Muscle layer of duodenum (tissue), 2 donors: ENCODE data around the gene PRKCQ.
A peak's percentile ranks its signal among the peaks of the same experiment; 100 is the strongest.

ENCODE experiments used
- H3K27ac ChIP-seq: one replicate; pipeline ENCODE4 v1.7.0; 2013; ENCODE audit warnings: mild to moderate bottlenecking, low read length
- H3K27me3 ChIP-seq: one replicate; pipeline ENCODE4 v1.7.0; 2013; ENCODE audit warnings: low read depth, mild to moderate bottlenecking, control low read depth, low read length
- H3K36me3 ChIP-seq, 2 donors: one replicate each; pipeline ENCODE4 v1.7.0; 2013; ENCODE audit warnings: low read length in 2 of 2, control low read depth in 1 of 2, mild to moderate bottlenecking in 1 of 2; ENCODE audit not compliant: insufficient read depth in 2 of 2, control insufficient read depth in 1 of 2
- H3K4me1 ChIP-seq, 2 donors: one replicate each; pipeline ENCODE4 v1.7.0; 2013; ENCODE audit warnings: low read length in 2 of 2, mild to moderate bottlenecking in 2 of 2, control low read depth in 1 of 2, moderate library complexity in 1 of 2; ENCODE audit not compliant: insufficient read depth in 2 of 2, control insufficient read depth in 1 of 2
- H3K4me3 ChIP-seq, 2 donors: one replicate each; pipeline ENCODE4 v1.7.0; 2013; ENCODE audit warnings: low read length in 2 of 2, low read depth in 1 of 2, mild to moderate bottlenecking in 1 of 2
- H3K9me3 ChIP-seq, 2 donors: one replicate each; pipeline ENCODE4 v1.7.0; 2013; ENCODE audit warnings: low read length in 2 of 2, control low read depth in 1 of 2, mild to moderate bottlenecking in 1 of 2; ENCODE audit not compliant: control insufficient read depth in 1 of 2
- donor health status: healthy.

Gene PRKCQ

DNA sequence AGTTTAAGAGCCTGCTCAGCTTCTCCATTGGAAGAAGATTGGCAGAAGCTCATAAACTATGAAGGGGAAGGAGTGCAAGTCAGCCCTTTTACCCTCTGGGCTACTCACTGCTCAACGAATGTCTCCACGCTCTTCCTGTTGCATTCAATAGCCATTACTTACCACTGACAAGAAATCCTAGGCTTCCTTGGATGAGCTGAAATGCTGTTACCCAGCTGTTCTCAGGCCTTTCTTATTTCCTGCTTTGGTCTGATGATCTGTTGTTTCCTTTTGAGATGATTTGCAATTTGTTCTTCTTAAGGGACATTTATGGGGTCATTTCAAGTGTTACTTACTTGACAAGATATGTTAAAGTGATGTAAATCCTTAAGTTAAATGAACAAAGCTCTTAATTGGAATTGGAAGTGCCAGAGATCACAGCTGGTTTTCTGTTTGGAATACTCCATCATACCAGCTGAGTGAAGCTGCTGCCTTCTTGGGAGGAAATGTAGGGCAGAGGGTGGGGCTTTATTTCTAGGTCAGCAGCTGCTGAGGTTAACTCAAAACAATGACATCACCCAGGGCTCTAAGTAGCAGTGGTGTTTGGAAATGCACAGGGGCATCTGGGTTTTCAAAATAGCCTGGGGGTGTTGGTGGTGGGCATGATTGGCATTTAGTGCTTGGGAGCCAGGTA is 170.0 kb downstream of the PRKCQ start:
- no peak overlapping the region for H3K4me3 ChIP-seq
- no peaks in the 10 kb centered on the region for H3K36me3 ChIP-seq
- peaks cover 0 to 7% of the 10 kb centered on the region in 2 donors for H3K4me1 ChIP-seq
- H3K9me3 ChIP-seq = no peaks in the 10 kb centered on the region
- peak overlapping the region; percentile 72 for H3K27ac ChIP-seq
- no peaks in the 10 kb centered on the region for H3K27me3 ChIP-seq

DNA sequence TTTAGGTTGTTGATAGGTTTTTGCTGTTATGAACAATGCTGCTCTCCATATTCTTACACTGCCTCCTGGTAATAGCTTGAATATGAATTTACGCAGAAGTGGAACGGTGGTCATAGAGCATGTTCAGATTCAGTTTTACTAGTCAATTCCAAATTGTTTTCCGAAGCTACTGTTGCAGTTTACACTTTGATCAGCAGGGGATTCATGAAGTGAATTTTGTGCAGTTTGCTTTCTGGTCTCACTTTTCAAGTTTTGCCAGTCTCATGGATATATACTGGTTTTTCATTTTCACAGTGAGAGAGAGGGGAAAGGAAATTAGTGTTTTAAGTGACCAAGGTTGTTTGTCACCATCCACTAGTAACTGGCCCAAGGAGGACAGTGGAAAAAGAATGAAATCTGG is 171.3 kb downstream of the PRKCQ start:
- H3K4me1 ChIP-seq = peaks cover 0 to 7% of the 10 kb centered on the region in 2 donors
- H3K27me3 ChIP-seq = no peaks in the 10 kb centered on the region
- H3K27ac ChIP-seq = no peak overlapping the region
- no peaks in the 10 kb centered on the region for H3K9me3 ChIP-seq
- H3K36me3 ChIP-seq = no peaks in the 10 kb centered on the region
- H3K4me3 ChIP-seq = no peak overlapping the region

DNA sequence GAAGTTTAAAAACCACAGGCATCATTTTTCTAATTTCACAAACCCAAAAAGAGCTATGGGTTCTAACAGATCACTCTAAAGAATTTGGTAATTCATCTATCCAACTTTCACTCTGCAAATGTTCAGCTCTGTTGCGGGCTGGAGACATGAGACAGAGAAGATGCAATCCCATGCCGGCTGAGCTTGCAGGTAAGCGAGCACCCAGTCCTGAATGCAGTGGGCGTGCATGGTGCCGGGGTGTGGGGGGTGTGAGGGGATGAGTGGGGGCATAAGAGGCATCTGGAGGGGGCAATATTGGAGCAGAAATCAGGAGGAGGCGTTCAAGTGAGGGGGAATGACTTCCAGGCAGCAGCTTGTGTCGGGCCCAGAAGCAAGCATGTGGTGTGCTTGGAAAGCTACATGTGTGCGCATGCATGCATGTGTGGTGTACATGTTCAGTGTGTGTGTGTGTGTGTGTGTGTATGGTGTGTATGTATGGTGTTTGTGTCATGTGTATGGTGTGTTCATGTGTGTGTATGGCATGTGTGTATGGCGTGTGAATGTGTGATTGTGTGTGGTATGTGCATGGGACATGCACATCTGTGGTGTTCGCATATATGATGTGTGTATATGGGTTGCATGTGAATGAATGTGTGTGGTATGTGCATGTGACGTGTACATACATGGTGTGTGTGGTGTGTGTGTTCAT is 172.9 kb downstream of the PRKCQ start:
- H3K9me3 ChIP-seq = no peaks in the 10 kb centered on the region
- no peak overlapping the region for H3K4me3 ChIP-seq
- no peak overlapping the region for H3K27ac ChIP-seq
- H3K4me1 ChIP-seq = peaks cover 0 to 7% of the 10 kb centered on the region in 2 donors
- H3K36me3 ChIP-seq = no peaks in the 10 kb centered on the region
- no peaks in the 10 kb centered on the region for H3K27me3 ChIP-seq

DNA sequence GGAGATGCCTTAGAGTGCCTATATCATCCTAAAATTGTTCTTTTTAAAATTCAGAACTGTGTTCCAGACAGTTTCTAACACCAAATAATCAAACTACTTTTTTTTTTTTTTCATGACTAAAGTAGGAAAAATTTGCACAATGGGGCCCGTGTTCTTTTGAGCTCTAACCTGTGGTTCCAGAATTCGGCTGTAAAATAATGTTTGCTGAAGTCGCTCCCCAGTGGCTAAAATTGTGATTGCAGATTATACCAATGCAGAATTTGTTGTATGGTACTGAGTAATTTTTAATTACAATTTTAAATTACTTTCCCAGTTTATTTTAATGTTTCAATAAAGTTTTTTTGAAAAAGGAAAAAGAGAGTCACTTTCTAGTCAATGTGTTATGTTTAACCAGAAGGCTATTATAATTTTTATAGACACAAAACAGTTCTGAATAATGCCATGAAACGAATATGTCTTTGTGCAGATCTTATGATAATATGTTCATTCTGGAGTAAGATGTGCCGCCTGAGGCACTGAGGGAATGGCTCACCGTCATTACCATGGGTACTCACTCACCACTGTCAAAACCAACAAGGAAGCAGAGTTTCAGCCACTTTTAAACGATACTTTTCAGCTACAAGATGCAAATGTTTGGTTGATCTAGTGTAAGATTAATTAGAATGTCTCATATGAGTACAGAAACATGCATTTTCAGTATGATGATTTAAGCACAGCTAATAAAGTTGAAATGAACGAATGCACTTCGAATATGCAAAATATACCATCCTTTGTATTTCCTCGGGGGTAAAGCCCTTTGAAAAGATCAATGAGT is 173.6 kb downstream of the PRKCQ start:
- H3K27me3 ChIP-seq = no peaks in the 10 kb centered on the region
- peaks cover 0 to 9% of the 10 kb centered on the region in 2 donors for H3K4me1 ChIP-seq
- H3K4me3 ChIP-seq = no peak overlapping the region
- no peaks in the 10 kb centered on the region for H3K9me3 ChIP-seq
- H3K36me3 ChIP-seq = no peaks in the 10 kb centered on the region
- no peak overlapping the region for H3K27ac ChIP-seq

DNA sequence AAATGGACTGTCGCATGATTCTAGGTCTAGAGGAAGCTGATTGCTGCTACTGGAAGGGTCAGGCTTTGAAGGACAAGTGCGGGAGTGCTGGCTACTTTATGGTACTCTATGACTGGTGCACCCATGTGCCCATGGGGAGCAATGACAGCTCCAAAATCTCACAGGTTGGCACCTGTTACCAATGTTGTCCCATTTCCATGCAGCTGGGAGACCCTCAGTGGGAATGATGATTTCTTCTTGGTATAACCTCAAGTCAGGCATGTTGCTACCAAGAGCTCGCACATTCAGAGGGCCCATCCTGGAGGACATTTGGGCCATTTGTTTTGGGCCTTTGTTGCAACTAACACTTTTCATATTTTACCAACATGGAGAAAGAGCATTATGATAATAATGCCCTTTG is 174.4 kb downstream of the PRKCQ start:
- Histone ChIP-seq H3K9me3 (no peaks in the 10 kb centered on the region), H3K27me3 (no peaks in the 10 kb centered on the region), H3K27ac (no peak overlapping the region), H3K4me1 (peaks cover 0 to 14% of the 10 kb centered on the region in 2 donors), H3K36me3 (no peaks in the 10 kb centered on the region), H3K4me3 (no peak overlapping the region)

DNA sequence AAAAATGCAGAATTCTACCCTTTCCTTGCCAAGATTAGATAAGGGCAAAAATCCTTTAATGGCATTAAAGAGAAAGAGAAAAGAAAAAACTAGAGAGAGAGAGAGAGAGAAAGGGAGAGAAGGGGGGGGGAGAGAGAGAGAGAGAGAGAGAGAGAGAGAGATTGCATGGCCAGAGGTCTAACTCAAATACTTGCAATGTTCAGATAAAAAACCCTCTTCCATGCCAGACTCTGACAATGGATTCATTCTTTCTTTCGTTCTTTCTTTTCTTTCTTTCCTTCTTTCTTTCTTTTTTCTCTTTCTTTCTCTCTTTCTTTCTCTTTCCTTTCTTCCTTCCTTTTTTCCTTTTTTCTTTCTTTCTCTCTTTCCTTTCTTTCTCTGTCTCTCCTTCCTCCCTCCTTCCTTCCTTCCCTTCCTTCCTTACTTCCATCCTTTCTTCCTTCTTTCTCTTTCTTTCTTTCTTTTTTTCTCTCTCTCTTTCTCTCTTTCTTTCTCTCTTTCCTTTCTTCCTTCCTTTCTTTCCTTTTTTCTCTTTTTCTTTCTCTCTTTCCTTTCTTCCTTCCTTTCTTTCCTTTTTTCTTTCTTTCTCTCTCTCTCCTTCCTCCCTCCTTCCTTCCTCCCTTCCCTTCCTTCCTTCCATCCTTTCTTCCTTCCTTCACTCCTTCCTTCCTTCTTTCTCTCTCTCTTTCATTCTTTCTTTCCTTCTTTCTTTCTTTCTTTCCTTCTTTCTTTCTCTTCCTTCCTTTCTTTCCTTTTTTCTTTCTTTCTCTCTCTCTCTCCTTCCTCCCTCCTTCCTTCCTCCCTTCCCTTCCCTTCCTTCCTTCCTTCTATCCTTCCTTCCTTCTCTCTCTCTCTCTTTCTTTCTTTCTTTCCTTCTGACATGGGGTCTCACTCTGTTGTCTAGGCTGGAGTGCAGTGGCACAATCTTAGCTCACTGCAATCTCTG is 175.7 kb downstream of the PRKCQ start:
- Histone ChIP-seq H3K27me3 (no peaks in the 10 kb centered on the region), H3K4me3 (no peak overlapping the region), H3K9me3 (no peaks in the 10 kb centered on the region), H3K36me3 (no peaks in the 10 kb centered on the region), H3K4me1 (peaks cover 0 to 8% of the 10 kb centered on the region in 2 donors), H3K27ac (no peak overlapping the region)

DNA sequence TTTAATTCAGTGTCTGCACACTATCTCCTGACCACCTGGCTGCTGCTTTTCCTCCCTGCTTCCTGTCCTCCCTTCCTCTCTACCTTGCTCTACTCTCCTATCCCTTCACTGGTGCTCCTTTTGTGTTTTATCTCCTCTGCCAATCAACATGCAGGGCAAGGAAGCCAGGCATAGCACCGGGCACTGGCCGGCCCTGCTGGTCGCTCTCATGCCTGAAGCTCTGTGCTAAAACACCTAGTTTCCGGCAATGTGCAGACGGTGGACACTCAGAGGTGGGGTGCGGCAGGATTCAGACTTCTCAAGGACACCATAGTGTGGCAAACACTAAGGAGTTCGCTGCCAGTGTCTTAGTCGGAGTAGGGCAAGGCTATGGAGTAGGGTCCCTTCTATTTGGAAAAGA is 177.1 kb downstream of the PRKCQ start:
- H3K4me1 ChIP-seq = peaks cover 0 to 11% of the 10 kb centered on the region in 2 donors

DNA sequence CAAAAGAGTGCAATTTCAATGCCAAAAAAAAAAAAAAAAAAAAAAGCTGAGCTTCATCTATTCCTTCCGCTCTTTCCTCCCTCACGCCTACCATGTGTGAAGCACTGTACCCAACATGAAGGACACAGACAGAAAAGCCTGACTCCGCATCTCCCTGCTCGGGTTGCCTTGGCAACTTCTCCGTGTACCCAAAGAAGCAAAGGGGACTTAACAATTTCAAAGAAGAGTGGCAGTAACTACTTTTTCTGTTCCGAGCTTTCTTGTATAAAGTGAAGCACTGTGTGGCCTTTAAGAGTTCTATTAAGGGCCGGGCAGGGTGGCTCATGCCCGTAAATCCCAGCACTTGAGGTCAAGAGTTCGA is 177.7 kb downstream of the PRKCQ start:
- no peak overlapping the region for H3K4me3 ChIP-seq
- H3K4me1 ChIP-seq = peaks cover 0 to 11% of the 10 kb centered on the region in 2 donors
- H3K9me3 ChIP-seq = no peaks in the 10 kb centered on the region
- no peaks in the 10 kb centered on the region for H3K27me3 ChIP-seq
- H3K27ac ChIP-seq = no peak overlapping the region
- no peaks in the 10 kb centered on the region for H3K36me3 ChIP-seq

More for the DNA sequence above, 177.1 kb downstream of the PRKCQ start:
- H3K27ac ChIP-seq = no peak overlapping the region
- no peaks in the 10 kb centered on the region for H3K36me3 ChIP-seq
- no peaks in the 10 kb centered on the region for H3K27me3 ChIP-seq
- no peak overlapping the region for H3K4me3 ChIP-seq
- H3K9me3 ChIP-seq = no peaks in the 10 kb centered on the region

DNA sequence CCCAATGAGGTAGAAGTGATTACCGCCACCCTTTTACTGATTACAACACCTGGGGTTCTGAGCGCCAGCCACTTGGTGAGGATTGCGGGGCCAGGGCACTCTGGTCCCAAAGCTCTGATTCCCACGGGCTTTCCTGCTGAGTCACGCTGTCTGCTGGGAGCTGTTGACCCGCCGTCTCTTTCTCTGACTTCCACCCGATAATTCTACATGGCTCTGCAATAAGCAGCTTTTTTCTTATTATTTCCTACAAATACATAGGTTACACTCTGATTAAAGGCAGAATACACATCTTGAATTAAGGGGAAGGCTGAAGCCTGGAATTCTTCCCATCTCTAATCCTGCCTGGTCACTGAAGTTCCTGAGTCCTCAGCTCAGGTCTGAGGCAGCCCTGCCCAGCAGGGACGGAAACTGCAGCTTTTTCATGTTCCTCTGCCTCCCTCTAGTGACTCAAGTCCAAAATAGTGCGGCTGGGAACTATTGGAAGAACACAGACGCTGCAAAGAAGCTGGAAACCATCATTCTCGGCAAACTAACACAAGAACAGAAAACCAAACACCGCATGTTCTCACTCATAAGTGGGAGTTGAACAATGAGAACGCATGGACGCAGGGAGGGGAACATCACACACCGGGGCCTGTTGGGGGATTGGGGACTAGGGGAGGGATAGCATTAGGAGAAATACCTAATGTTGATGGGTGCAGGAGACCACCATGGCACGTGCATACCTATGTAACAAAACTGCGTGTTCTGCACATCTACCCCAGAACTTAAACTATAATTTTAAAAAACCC is 178.3 kb downstream of the PRKCQ start:
- H3K27ac ChIP-seq = no peak overlapping the region
- no peaks in the 10 kb centered on the region for H3K27me3 ChIP-seq
- H3K36me3 ChIP-seq = no peaks in the 10 kb centered on the region
- no peaks in the 10 kb centered on the region for H3K9me3 ChIP-seq
- peak overlapping the region; percentile 54 to 65 for H3K4me3 ChIP-seq
- peaks cover 0 to 11% of the 10 kb centered on the region in 2 donors for H3K4me1 ChIP-seq

DNA sequence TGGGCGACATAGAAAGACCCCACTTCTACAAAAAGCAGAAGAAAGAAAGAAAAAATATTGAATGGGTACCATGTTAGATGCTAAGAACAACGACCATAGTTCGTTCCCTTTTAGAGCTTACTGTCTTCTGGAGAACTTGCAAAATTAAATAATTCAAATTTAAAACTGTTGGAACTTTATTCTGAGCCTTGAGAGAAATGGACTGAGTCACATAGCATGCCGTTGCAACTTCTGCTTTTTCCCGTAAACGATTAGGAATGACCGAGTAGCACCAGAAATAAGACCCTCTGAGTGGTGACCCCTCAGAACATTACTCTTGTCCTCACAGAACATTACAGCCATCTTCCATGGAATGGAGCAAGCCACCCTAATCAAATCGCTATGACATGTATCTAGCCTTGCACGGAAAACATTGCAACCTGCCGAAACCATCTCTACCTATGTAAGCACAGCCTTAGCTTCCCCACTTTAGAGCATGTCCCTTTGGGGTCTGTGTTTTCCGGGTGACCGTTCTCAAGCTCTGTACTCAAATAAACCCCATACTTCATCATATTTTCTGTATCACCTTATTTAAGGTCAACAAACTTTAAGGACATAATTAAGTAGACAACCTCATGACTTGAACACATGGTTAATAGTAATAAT is 179.1 kb downstream of the PRKCQ start:
- peaks cover 0 to 11% of the 10 kb centered on the region in 2 donors for H3K4me1 ChIP-seq
- no peak overlapping the region for H3K4me3 ChIP-seq
- no peak overlapping the region for H3K27ac ChIP-seq
- no peaks in the 10 kb centered on the region for H3K9me3 ChIP-seq
- no peaks in the 10 kb centered on the region for H3K36me3 ChIP-seq
- H3K27me3 ChIP-seq = no peaks in the 10 kb centered on the region
